ENCODE data around the gene LHX4. TPM values are rescaled to one million over a fixed set of nuclear protein-coding genes. Genes with fewer than 3 reads are reported as not detected.

Gene LHX4
- total RNA-seq, 1 donor from 2014 or later, result not detected

- Histone ChIP-seq H3K4me3 (no peak overlapping the region), H3K27me3 (ENCODE audit: low read depth) (peaks cover 33% of the 10 kb centered on the region), H3K36me3 (no peaks in the 10 kb centered on the region), H3K27ac (replicated peaks) (no peak overlapping the region), H3K9me3 (replicated peaks) (no peaks in the 10 kb centered on the region), H3K4me1 (no peaks in the 10 kb centered on the region)
- no peak for DNase-seq
- no peak for TF ChIP-seq CTCF (IDR thresholded peaks at IDR 0.05; ENCODE audit: borderline replicate concordance)
- intact Hi-C loops (cut with micrococcal nuclease), result no loop called here
These were observed 18.2 kb upstream of the LHX4 start for GRCh38 chr1:180211860-180212229.

- no peaks in the 10 kb centered on the region for H3K9me3 ChIP-seq (replicated peaks)
- no peak overlapping the region for H3K27ac ChIP-seq (replicated peaks)
- peaks cover 33% of the 10 kb centered on the region for H3K27me3 ChIP-seq (ENCODE audit: low read depth)
- H3K4me1 ChIP-seq, result no peaks in the 10 kb centered on the region
- no peak for DNase-seq
- TF ChIP-seq CTCF (IDR thresholded peaks at IDR 0.05; ENCODE audit: borderline replicate concordance), result no peak
- no peaks in the 10 kb centered on the region for H3K36me3 ChIP-seq
- intact Hi-C loops (cut with micrococcal nuclease), result no loop called here
- H3K4me3 ChIP-seq, result no peak overlapping the region
These were observed 16.5 kb upstream of the LHX4 start for GRCh38 chr1:180213401-180214170.

GRCh38 chr1:180215856-180216625 lies 14.0 kb upstream of the LHX4 start:
- H3K27me3 ChIP-seq (ENCODE audit: low read depth), result peaks cover 33% of the 10 kb centered on the region
- no peaks in the 10 kb centered on the region for H3K36me3 ChIP-seq
- H3K27ac ChIP-seq (replicated peaks), result no peak overlapping the region
- DNase-seq, result no peak
- intact Hi-C loops (cut with micrococcal nuclease), result no loop called here
- H3K4me1 ChIP-seq, result no peaks in the 10 kb centered on the region
- no peaks in the 10 kb centered on the region for H3K9me3 ChIP-seq (replicated peaks)
- no peak overlapping the region for H3K4me3 ChIP-seq
- no peak for TF ChIP-seq CTCF (IDR thresholded peaks at IDR 0.05; ENCODE audit: borderline replicate concordance)

GRCh38 chr1:180217006-180217405 lies 13.1 kb upstream of the LHX4 start:
- no peaks in the 10 kb centered on the region for H3K9me3 ChIP-seq (replicated peaks)
- intact Hi-C loops (cut with micrococcal nuclease), result no loop called here
- no peak for TF ChIP-seq CTCF (IDR thresholded peaks at IDR 0.05; ENCODE audit: borderline replicate concordance)
- H3K27me3 ChIP-seq (ENCODE audit: low read depth), result peaks cover 33% of the 10 kb centered on the region
- H3K4me3 ChIP-seq, result no peak overlapping the region
- H3K4me1 ChIP-seq, result no peaks in the 10 kb centered on the region
- no peak for DNase-seq
- H3K27ac ChIP-seq (replicated peaks), result no peak overlapping the region
- no peaks in the 10 kb centered on the region for H3K36me3 ChIP-seq

- H3K9me3 ChIP-seq (replicated peaks), result no peaks in the 10 kb centered on the region
- peaks cover 44% of the 10 kb centered on the region for H3K27me3 ChIP-seq (ENCODE audit: low read depth)
- H3K27ac ChIP-seq (replicated peaks), result no peak overlapping the region
- H3K4me3 ChIP-seq, result no peak overlapping the region
- no peaks in the 10 kb centered on the region for H3K36me3 ChIP-seq
- H3K4me1 ChIP-seq, result no peaks in the 10 kb centered on the region
- TF ChIP-seq CTCF (IDR thresholded peaks at IDR 0.05; ENCODE audit: borderline replicate concordance), result no peak
- no peak for DNase-seq
- intact Hi-C loops (cut with micrococcal nuclease), result no loop called here
These were observed 11.0 kb upstream of the LHX4 start for GRCh38 chr1:180218806-180219765.
